Measurements from ENCODE around the gene CEP72.
"Not testable (repeated sequence)": the region's sequence is repeated elsewhere in the genome, so short reads cannot be mapped to it uniquely, and the experiment has no call there.

Gene CEP72

GRCh38 chr5:581266-581665, 30.9 kb upstream of the CEP72 start:
- DNase-seq (ENCODE audit: low read depth): no peak

GRCh38 chr5:581941-582340, 30.2 kb upstream of the CEP72 start:
- no peak for DNase-seq (ENCODE audit: low read depth)

GRCh38 chr5:582445-582844, 29.7 kb upstream of the CEP72 start:
- not testable (repeated sequence) for DNase-seq (ENCODE audit: low read depth)

- no peak for DNase-seq (ENCODE audit: low read depth)
Observed at GRCh38 chr5:582936-583635, 29.1 kb upstream of the CEP72 start.

- no peak for DNase-seq (ENCODE audit: low read depth)
Observed at GRCh38 chr5:583645-584044, 28.5 kb upstream of the CEP72 start.

- DNase-seq (ENCODE audit: low read depth): no peak
Observed at GRCh38 chr5:584216-584615, 27.9 kb upstream of the CEP72 start.

- DNase-seq (ENCODE audit: low read depth): no peak
Observed at GRCh38 chr5:584846-585245, 27.3 kb upstream of the CEP72 start.

GRCh38 chr5:585556-585955, 26.6 kb upstream of the CEP72 start:
- no peak for DNase-seq (ENCODE audit: low read depth)

- DNase-seq (ENCODE audit: low read depth): no peak
Observed at GRCh38 chr5:585962-586628, 26.0 kb upstream of the CEP72 start.

GRCh38 chr5:586751-587285, 25.3 kb upstream of the CEP72 start:
- DNase-seq (ENCODE audit: low read depth): no peak

- DNase-seq (ENCODE audit: low read depth): no peak
Observed at GRCh38 chr5:587403-587802, 24.7 kb upstream of the CEP72 start.

GRCh38 chr5:588406-588995, 23.6 kb upstream of the CEP72 start:
- no peak for DNase-seq (ENCODE audit: low read depth)

- DNase-seq (ENCODE audit: low read depth): no peak
Observed at GRCh38 chr5:589173-589572, 23.0 kb upstream of the CEP72 start.

- DNase-seq (ENCODE audit: low read depth): no peak
Observed at GRCh38 chr5:589588-589987, 22.6 kb upstream of the CEP72 start.

- no peak for DNase-seq (ENCODE audit: low read depth)
Observed at GRCh38 chr5:590346-590745, 21.8 kb upstream of the CEP72 start.

GRCh38 chr5:591746-592145, 20.4 kb upstream of the CEP72 start:
- DNase-seq (ENCODE audit: low read depth): no peak

- no peak for DNase-seq (ENCODE audit: low read depth)
Observed at GRCh38 chr5:592158-592557, 20.0 kb upstream of the CEP72 start.

- no peak for DNase-seq (ENCODE audit: low read depth)
Observed at GRCh38 chr5:593511-593910, 18.6 kb upstream of the CEP72 start.

- no peak for DNase-seq (ENCODE audit: low read depth)
Observed at GRCh38 chr5:594226-594860, 17.8 kb upstream of the CEP72 start.

GRCh38 chr5:595285-595875, 16.8 kb upstream of the CEP72 start:
- DNase-seq (ENCODE audit: low read depth): no peak

- no peak for DNase-seq (ENCODE audit: low read depth)
Observed at GRCh38 chr5:597871-598563, 14.1 kb upstream of the CEP72 start.

GRCh38 chr5:598564-598890, 13.6 kb upstream of the CEP72 start:
- DNase-seq (ENCODE audit: low read depth): no peak

Measured in stimulated activated CD8-positive, alpha-beta memory T cell treated with anti-CD3 and anti-CD28 coated beads, Interleukin-4, amount 100 ng/mL, for 24 hours (primary cell).